ENCODE data around the gene PAFAH1B1.

PAFAH1B1 gene

DNA sequence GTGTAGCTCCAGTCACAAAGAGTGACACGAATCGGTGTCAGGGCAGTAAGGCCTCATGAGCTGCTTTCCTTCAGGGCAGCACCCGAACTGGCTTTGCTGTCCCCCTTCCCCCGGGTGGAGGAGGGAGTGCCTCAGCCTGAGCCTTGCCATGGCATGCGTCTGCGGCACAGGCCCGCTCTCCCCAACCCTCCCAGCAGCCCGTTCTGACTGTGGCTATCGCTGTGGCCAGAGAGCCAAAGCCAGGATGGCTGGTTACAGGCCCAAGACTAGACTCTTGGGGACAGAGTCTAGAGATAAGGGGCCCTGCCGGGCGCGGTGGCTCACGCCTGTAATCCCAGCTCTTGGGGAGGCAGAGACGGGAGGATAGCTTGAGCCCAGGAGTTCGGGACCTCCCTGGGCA is 92.2 kb downstream of the PAFAH1B1 start:
- CTCF ChIA-PET: interaction anchor here (2.5 to 3.0 kb wide), 2 partner anchors 9 to 12 kb away, joined by 13 to 18 read pairs; no protein-coding TSS in a partner anchor
- DNase-seq (ENCODE audit: low read depth, low spot score): no peak
- TF ChIP-seq, protein P1, sequence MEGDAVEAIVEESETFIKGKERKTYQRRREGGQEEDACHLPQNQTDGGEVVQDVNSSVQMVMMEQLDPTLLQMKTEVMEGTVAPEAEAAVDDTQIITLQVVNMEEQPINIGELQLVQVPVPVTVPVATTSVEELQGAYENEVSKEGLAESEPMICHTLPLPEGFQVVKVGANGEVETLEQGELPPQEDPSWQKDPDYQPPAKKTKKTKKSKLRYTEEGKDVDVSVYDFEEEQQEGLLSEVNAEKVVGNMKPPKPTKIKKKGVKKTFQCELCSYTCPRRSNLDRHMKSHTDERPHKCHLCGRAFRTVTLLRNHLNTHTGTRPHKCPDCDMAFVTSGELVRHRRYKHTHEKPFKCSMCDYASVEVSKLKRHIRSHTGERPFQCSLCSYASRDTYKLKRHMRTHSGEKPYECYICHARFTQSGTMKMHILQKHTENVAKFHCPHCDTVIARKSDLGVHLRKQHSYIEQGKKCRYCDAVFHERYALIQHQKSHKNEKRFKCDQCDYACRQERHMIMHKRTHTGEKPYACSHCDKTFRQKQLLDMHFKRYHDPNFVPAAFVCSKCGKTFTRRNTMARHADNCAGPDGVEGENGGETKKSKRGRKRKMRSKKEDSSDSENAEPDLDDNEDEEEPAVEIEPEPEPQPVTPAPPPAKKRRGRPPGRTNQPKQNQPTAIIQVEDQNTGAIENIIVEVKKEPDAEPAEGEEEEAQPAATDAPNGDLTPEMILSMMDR (IDR thresholded peaks at IDR 0.05; ENCODE audit: insufficient read depth, low read length, missing control alignments): no peak
- POLR2A ChIA-PET: interaction anchor here (1.0 to 1.1 kb wide), 2 partner anchors 13 to 173 kb away, joined by 3 read pairs; no protein-coding TSS in a partner anchor
- H3K4me3 ChIP-seq (ENCODE audit: low read depth, low read length): no peak overlapping the region

DNA sequence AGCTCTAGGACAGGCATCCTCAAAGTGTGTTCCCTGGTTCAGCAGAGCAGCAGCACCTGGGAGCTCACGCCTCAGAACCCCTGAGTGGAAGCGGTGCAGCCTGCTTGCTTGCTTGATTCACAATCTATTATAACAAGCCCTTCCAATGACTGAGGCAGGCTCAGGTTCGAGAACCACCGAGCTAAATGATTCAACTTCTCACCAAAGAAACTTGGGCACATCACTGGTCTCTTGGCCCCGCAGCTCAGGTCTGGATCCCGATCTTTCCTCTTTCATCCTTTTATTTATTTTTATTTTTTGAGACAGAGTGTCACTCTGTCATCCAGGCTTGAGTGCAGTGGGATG is 93.6 kb downstream of the PAFAH1B1 start:
- no peak for DNase-seq (ENCODE audit: low read depth, low spot score)
- POLR2A ChIA-PET: no interaction called here
- H3K4me3 ChIP-seq (ENCODE audit: low read depth, low read length): no peak overlapping the region
- CTCF ChIA-PET: interaction anchor here (2.5 to 3.0 kb wide), 2 partner anchors 11 to 13 kb away, joined by 13 to 18 read pairs; no protein-coding TSS in a partner anchor
- TF ChIP-seq, protein P1 (IDR thresholded peaks at IDR 0.05; ENCODE audit: insufficient read depth, low read length, missing control alignments): no peak

DNA sequence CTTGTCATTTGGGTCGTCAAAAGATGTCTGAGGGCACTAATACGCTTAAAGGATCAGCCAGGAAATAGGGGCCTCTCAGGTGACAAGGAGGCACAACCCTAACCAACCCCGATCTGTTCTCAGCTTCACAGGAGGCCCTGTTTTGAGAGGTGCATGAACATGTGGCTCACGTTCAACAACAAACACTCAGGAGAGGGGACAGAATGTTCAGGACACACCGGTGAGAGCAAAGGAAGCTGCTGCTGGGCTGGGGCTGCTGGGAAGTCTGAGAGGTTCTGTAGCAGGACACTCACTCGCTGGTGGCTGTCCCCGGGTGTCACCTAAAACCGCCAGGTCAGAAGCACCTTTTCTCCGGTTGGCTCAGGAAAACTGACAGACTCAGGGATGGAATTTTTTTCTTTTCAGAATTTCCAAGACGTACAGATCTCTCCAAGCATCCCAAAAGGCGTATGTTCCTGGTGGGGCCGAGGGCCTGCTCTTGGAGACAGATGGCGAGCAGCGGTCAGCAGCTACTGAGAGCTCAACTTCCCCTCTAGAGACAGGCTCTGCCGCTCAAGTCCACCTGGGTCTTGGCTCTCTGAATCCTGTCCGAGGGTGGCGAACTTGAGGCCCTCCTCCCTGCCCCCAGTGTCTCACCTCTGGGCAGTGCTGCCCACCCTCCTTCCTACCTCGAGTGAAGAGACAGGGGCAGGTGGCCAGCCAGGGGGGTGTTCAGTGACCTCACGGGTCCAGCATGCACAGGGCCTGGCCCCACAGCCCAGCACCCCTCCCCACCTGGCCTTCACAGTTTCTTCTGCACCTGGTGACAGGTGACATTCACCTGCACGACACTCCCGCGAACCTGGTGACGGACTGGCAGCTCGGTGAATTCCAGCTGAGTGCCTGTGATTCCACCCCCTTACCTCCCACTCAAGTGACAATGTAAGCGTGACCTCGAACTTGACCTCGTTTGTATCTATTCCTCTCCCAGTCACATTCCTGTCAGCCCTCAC is 95.2 kb downstream of the PAFAH1B1 start:
- H3K4me3 ChIP-seq (ENCODE audit: low read depth, low read length): no peak overlapping the region
- ChIA-PET POLR2A (no interaction called here), CTCF (no interaction called here)
- DNase-seq (ENCODE audit: low read depth, low spot score): no peak
- TF ChIP-seq, protein P1 (IDR thresholded peaks at IDR 0.05; ENCODE audit: insufficient read depth, low read length, missing control alignments): no peak

DNA sequence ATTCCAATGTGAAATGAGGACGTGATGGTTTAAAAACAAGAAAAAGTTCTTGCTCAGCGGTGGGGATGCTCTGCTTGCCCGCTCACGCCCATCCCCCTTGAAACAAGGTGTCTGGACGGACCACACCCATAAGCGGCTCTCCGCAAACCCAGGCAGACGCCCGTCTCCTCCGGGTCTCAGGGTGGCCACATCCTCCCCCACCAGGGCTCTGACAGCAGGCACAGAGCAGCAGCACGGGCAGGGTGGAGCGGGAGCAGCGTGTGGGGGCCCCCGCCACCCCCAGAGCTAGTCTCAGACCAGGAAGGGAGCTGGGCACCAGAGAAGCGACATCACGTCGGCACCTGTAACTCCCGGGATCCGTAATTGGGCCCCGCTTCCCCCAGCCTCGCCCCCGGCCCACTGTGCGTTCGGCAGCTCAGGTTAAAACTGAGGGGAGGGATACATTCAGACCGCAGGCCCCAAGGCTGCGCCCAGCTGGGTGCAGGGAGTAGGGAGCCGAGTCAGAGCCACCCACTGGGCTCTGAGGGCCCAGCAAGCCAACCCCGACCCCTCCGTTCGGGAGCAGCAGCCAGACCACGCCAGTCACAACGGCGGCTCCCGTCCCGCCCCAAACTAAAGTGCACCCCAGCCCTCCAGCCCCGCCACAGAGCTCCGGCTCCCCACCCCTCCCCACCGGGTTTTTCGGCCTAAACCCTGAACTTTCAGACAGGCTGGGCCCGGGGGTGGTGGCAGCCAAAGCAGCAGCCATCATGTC is 96.1 kb downstream of the PAFAH1B1 start:
- DNase-seq (ENCODE audit: low read depth, low spot score): no peak
- ChIA-PET POLR2A (no interaction called here), CTCF (no interaction called here)
- H3K4me3 ChIP-seq (ENCODE audit: low read depth, low read length): no peak overlapping the region
- TF ChIP-seq, protein P1 (IDR thresholded peaks at IDR 0.05; ENCODE audit: insufficient read depth, low read length, missing control alignments): no peak

DNA sequence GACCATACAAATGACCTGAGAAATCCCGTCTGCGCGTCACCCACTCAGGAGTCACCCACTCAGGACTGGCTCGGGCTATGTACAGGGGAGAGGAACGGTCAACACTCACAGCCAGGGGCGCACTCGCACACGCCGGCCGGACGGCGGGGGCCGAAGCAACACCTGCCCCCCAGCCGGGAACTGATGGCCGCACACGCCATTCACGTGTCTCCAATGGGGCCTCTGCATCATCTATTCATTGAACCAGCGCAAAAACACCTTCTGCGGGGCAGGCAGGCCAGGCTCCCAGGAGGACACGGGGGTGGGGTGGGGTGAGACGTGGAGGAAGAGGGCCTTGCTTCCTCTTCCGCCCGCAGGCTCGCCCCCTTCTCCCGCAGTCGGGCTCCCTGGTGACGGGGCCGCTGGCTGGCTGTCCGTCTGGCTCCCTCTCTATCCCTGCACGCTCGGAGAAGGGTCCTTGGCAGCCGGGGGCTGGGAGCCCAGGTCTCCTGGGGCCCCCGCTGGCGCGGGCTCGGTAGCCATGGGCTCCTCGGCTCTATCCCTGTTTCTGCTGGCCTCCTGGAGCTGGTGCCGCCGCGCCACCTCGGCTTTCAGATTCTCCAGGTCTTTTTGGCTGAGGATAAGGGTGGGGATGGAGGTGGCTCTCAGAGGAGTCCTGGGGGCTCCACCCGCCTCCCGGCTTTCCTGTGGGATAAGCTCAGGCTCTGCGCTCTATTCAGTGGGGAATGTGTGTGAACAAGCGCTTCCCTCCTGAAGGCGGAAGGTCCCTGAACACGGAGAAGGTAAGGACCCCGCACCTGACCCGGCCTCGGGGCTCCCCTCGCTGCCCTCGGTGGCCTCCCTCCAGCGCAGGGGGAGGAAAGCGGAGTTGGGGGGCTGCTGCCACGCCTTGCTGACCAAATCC is 97.0 kb downstream of the PAFAH1B1 start:
- TF ChIP-seq, protein P1 (IDR thresholded peaks at IDR 0.05; ENCODE audit: insufficient read depth, low read length, missing control alignments): no peak
- CTCF ChIA-PET: no interaction called here
- no peak overlapping the region for H3K4me3 ChIP-seq (ENCODE audit: low read depth, low read length)
- no peak for DNase-seq (ENCODE audit: low read depth, low spot score)
- POLR2A ChIA-PET: no interaction called here
